HEK293 (cell line): ENCODE results near the gene TIMM10.

Experiments
- CTCF ChIA-PET: fragments of 350-600 bp; formaldehyde crosslinking; extraction: SDS; loops from one replicate; lab custom pipeline; 2021; ENCODE audit warnings: antibody characterized with exemption; lab: Yijun Ruan, JAX
- POLR2A ChIA-PET: fragments of 300-600 bp; formaldehyde crosslinking; extraction: SDS; loops from one replicate; lab custom pipeline; 2020; ENCODE audit warnings: antibody characterized with exemption, inconsistent platforms; lab: Yijun Ruan, JAX
- H3K27ac ChIP-seq: fragments of 200-500 bp; sonication (Bioruptor generic); 2 replicates; pipeline ENCODE4 v1.5.1; 2014; ENCODE audit warnings: low read depth, low read length, control low read depth, inconsistent platforms; ENCODE audit errors: extremely low read depth
- H3K36me3 ChIP-seq, 2 experiments: fragments of 200-500 bp in 1 of 2; sonication (Bioruptor generic) in 1 of 2; 1 replicate in 1 of 2; 2 replicates in 1 of 2; pipeline ENCODE4 v1.5.1; 2014 to 2017; ENCODE audit warnings: inconsistent platforms in 2 of 2, low read length in 2 of 2; ENCODE audit not compliant: control insufficient read depth in 2 of 2, insufficient read depth in 1 of 2
- H3K4me1 ChIP-seq: fragments of 200-500 bp; sonication (Bioruptor generic); 2 replicates; pipeline ENCODE4 v1.5.1; 2014; ENCODE audit warnings: mild to moderate bottlenecking, low read length, inconsistent platforms; ENCODE audit not compliant: control insufficient read depth, insufficient read depth
- H3K4me3 ChIP-seq: 2 replicates; pipeline ENCODE4 v1.5.1; 2011; ENCODE audit warnings: low read depth, mild to moderate bottlenecking, control low read depth, low read length, moderate library complexity
- H3K9me3 ChIP-seq: fragments of 200-500 bp; sonication (Bioruptor generic); 2 replicates; pipeline ENCODE4 v1.5.1; 2014; ENCODE audit warnings: low read depth, low read length, inconsistent platforms; ENCODE audit not compliant: control insufficient read depth, insufficient read depth
- GLIS1 ChIP-seq: fragments of 450-650 bp; formaldehyde crosslinking; IDR thresholded peaks from 2 replicates; pipeline ENCODE4 v1.5.1; 2016; ENCODE audit warnings: missing biosample characterization, missing genetic modification characterization
- HOXC10 ChIP-seq: sonication (generic); formaldehyde crosslinking; IDR thresholded peaks from 2 replicates; pipeline ENCODE4 v1.8.1; 2023; ENCODE audit warnings: mild to moderate bottlenecking, missing genetic modification reagents
- KLF1 ChIP-seq: fragments of 450-650 bp; formaldehyde crosslinking; IDR thresholded peaks from 2 replicates; pipeline ENCODE4 v1.5.1; 2016; ENCODE audit warnings: missing biosample characterization, missing genetic modification characterization
- KLF16 ChIP-seq: fragments of 450-650 bp; formaldehyde crosslinking; IDR thresholded peaks from 2 replicates; pipeline ENCODE4 v1.5.1; 2017; ENCODE audit warnings: missing biosample characterization, missing genetic modification characterization
- PATZ1 ChIP-seq: fragments of 450-650 bp; formaldehyde crosslinking; IDR thresholded peaks from 2 replicates; pipeline ENCODE4 v1.5.1; 2016; ENCODE audit warnings: missing biosample characterization, missing genetic modification characterization
- PBX3 ChIP-seq: sonication (generic); formaldehyde crosslinking; IDR thresholded peaks from 2 replicates; pipeline ENCODE4 v1.8.1; 2022; ENCODE audit warnings: mild to moderate bottlenecking, moderate library complexity, missing genetic modification reagents
- PRDM1 ChIP-seq: fragments of 450-650 bp; formaldehyde crosslinking; IDR thresholded peaks from 2 replicates; pipeline ENCODE4; 2016; ENCODE audit warnings: missing biosample characterization, missing genetic modification characterization
- PRDM10 ChIP-seq: fragments of 450-650 bp; formaldehyde crosslinking; IDR thresholded peaks from 2 replicates; pipeline ENCODE4 v1.5.1; 2016; ENCODE audit warnings: missing biosample characterization, missing genetic modification characterization
- WT1 ChIP-seq: fragments of 450-650 bp; formaldehyde crosslinking; IDR thresholded peaks from 2 replicates; pipeline ENCODE4 v1.5.1; 2016; ENCODE audit warnings: missing biosample characterization, missing genetic modification characterization
- ZBTB10 ChIP-seq: fragments of 450-650 bp; formaldehyde crosslinking; IDR thresholded peaks from 2 replicates; pipeline ENCODE4 v1.5.1; 2016; ENCODE audit warnings: missing biosample characterization, missing genetic modification characterization
- ZBTB11 ChIP-seq: fragments of 450-650 bp; formaldehyde crosslinking; conservative IDR thresholded peaks from 2 replicates; pipeline ENCODE4 v1.5.1; 2016; ENCODE audit warnings: low read depth, missing biosample characterization, missing genetic modification characterization
- ZBTB8A ChIP-seq: fragments of 450-650 bp; formaldehyde crosslinking; IDR thresholded peaks from 2 replicates; pipeline ENCODE4 v1.5.1; 2016; ENCODE audit warnings: missing biosample characterization, missing genetic modification characterization
- ZEB2 ChIP-seq: fragments of 450-650 bp; formaldehyde crosslinking; IDR thresholded peaks from 2 replicates; pipeline ENCODE4 v1.5.1; 2016; ENCODE audit warnings: missing biosample characterization, missing genetic modification characterization
- ZIC2 ChIP-seq: fragments of 450-650 bp; formaldehyde crosslinking; IDR thresholded peaks from 2 replicates; pipeline ENCODE4 v1.5.1; 2016; ENCODE audit warnings: missing biosample characterization, missing genetic modification characterization
- ZNF157 ChIP-seq: fragments of 450-650 bp; formaldehyde crosslinking; IDR thresholded peaks from 2 replicates; pipeline ENCODE4 v1.5.1; 2016; ENCODE audit warnings: missing biosample characterization, missing genetic modification characterization
- ZNF24 ChIP-seq: fragments of 450-650 bp; formaldehyde crosslinking; IDR thresholded peaks from 2 replicates; pipeline ENCODE4 v1.5.1; 2016; ENCODE audit warnings: missing biosample characterization, missing genetic modification characterization
- ZNF341 ChIP-seq: fragments of 450-650 bp; formaldehyde crosslinking; IDR thresholded peaks from 2 replicates; pipeline ENCODE4; 2016; ENCODE audit warnings: low read depth, missing biosample characterization, missing genetic modification characterization
- ZNF391 ChIP-seq: fragments of 450-650 bp; formaldehyde crosslinking; IDR thresholded peaks from 2 replicates; pipeline ENCODE4 v1.5.1; 2016; ENCODE audit warnings: low read depth, missing biosample characterization, missing genetic modification characterization, borderline replicate concordance
- ZNF561 ChIP-seq: fragments of 450-650 bp; IDR thresholded peaks from 2 replicates; pipeline ENCODE4 v1.5.1; 2018; ENCODE audit warnings: missing biosample characterization, missing genetic modification characterization, borderline replicate concordance
- ZNF660 ChIP-seq: fragments of 450-650 bp; IDR thresholded peaks from 2 replicates; pipeline ENCODE4 v1.5.1; 2018; ENCODE audit warnings: missing biosample characterization, mild to moderate bottlenecking, missing genetic modification characterization
- ZNF664 ChIP-seq: fragments of 450-650 bp; formaldehyde crosslinking; IDR thresholded peaks from 2 replicates; pipeline ENCODE4 v1.5.1; 2016; ENCODE audit warnings: missing biosample characterization, missing genetic modification characterization
- ZNF76 ChIP-seq: fragments of 450-650 bp; formaldehyde crosslinking; IDR thresholded peaks from 2 replicates; pipeline ENCODE4; 2016; ENCODE audit warnings: low read depth, missing biosample characterization, missing genetic modification characterization, borderline replicate concordance
- ZXDB ChIP-seq: fragments of 450-650 bp; formaldehyde crosslinking; IDR thresholded peaks from 2 replicates; pipeline ENCODE4 v1.5.1; 2016; ENCODE audit warnings: missing biosample characterization, missing genetic modification characterization

Gene TIMM10

GRCh38 chr11:57514538-57515331 is 15.8 kb downstream of the TIMM10 start:
- peak overlapping the region; percentile 11; the same call in 1 of the 2 replicates for H3K27ac ChIP-seq
- POLR2A ChIA-PET: interaction anchor here (1.0 to 2.7 kb wide), 5 partner anchors 10 to 29 kb away, joined by 3 to 15 read pairs (median 4); no protein-coding TSS in a partner anchor
- no peaks in the 10 kb centered on the region for H3K9me3 ChIP-seq
- no peaks in the 10 kb centered on the region for H3K36me3 ChIP-seq
- CTCF ChIA-PET: interaction anchor here (0.5 to 6.7 kb wide), 9 partner anchors 13 to 1053 kb away, joined by 3 to 71 read pairs (median 4); no protein-coding TSS in a partner anchor
- no peaks in the 10 kb centered on the region for H3K4me1 ChIP-seq
- peak overlapping the region; percentile 59 for H3K4me3 ChIP-seq
- TF ChIP-seq ZNF341 (tag by site-specific recombination) (peak; percentile 96), HOXC10 (CRISPR knock-in tag) (no peak), PRDM10 (peak; percentile 84), ZNF157 (no peak), ZBTB10 (tag by site-specific recombination) (0 out of 2 replicates have a peak, but pooled peaks have one; percentile 22), ZXDB (no peak), KLF1 (tag by site-specific recombination) (no peak), WT1 (peak; percentile 26; the same call in 1 of the 2 replicates), ZBTB8A (tag by site-specific recombination) (peak; percentile 37), PRDM1 (0 out of 2 replicates have a peak, but pooled peaks have one; percentile 21), ZNF660 (tag by site-specific recombination) (no peak), ZNF76 (peak; percentile 30; the same call in 1 of the 2 replicates), ZNF664 (tag by site-specific recombination) (no peak), PATZ1 (tag by site-specific recombination) (peak; percentile 62; the same call in 1 of the 2 replicates), KLF16 (tag by site-specific recombination) (0 out of 2 replicates have a peak, but pooled peaks have one; percentile 3), ZNF561 (tag by site-specific recombination) (0 out of 2 replicates have a peak, but pooled peaks have one; percentile 16), ZIC2 (peak; percentile 38; the same call in 1 of the 2 replicates), ZNF391 (tag by site-specific recombination) (0 out of 2 replicates have a peak, but pooled peaks have one; percentile 11), ZBTB11 (no peak), ZEB2 (tag by site-specific recombination) (0 out of 2 replicates have a peak, but pooled peaks have one; percentile 12), PBX3 (CRISPR knock-in tag) (0 out of 2 replicates have a peak, but pooled peaks have one; percentile 21), ZNF24 (tag by site-specific recombination) (peak; percentile 28; the same call in 1 of the 2 replicates), GLIS1 (tag by site-specific recombination) (peak; percentile 66)
